ENCODE results near the gene LDAH.

The LDAH gene
- 13.0 to 16.5 (median 14.9) reads per million in 3 donors for total RNA-seq

DNA sequence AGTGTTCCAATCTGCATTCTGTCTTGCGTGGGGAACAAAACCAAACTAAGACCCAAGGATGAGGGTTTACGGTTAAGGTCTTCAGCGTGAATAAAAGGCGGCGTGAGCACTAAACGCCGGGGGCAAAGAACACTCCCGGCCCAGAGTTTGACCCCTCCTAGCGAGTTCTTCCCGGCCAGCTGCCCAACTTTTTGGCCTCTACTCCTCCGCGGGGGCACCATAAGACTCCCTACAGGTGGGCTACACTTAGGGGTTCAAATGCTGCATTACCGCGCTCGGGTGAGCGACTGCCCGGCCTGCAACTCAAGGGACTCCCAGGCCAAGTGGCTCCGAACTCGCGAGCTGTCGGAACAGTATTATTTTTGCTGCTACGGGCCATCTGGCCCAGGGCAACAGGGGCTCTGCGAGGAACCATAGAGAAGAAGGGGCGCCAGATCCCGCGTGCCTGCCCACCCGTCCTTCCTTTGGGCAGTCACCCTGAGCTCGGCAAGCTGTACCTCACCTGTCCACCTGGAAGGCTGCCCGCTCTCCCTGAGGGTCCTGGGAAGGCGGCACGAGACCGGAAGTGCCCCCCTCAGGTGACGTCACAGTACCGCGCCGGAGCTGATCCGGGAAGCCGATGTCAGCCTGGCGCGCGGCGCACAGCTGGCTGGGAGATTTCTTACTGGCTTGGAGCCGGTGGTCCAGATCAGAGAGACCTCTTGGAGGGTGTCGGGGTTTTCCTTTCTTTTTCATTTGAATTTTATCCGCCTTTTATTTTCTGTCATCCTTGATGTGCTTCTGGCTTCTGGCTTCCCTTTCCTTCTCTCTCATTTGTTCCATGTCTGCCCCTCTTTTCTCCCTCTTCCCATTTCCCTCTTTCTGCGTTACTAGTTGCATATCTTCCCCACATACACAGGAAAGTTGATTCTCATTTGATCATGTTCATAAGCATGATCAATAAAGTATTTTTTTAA lies at the start of gene LDAH:
Gene LDAH (minus strand): TSS at position 567 of the 956 bp plus-strand sequence. CDS start 21,638 bp downstream, outside the sequence.
- H3K9me3 ChIP-seq (ENCODE audit: control insufficient read depth, low read length) = no peaks in the 10 kb centered on the region
- H3K4me3 ChIP-seq (ENCODE audit: insufficient read depth, low read depth, low read length, poor library complexity, severe bottlenecking) = peak within 1 kb of the TSS; percentile 82
- H3K4me1 ChIP-seq (ENCODE audit: control insufficient read depth, insufficient read depth, low read length, poor library complexity, severe bottlenecking) = no peaks in the 10 kb centered on the region
- H3K27me3 ChIP-seq (replicated peaks; ENCODE audit: control insufficient read depth, insufficient read depth, low read length, poor library complexity, severe bottlenecking) = no peaks in the 10 kb centered on the region
- peak within 1 kb of the TSS; percentile 92 for H3K27ac ChIP-seq (ENCODE audit: insufficient read depth, low read length, poor library complexity, severe bottlenecking)
- no peaks in the 10 kb centered on the region for H3K36me3 ChIP-seq (ENCODE audit: control insufficient read depth, insufficient read depth, low read length)
- peak; percentile 65 to 73 (median 66) for DNase-seq

DNA sequence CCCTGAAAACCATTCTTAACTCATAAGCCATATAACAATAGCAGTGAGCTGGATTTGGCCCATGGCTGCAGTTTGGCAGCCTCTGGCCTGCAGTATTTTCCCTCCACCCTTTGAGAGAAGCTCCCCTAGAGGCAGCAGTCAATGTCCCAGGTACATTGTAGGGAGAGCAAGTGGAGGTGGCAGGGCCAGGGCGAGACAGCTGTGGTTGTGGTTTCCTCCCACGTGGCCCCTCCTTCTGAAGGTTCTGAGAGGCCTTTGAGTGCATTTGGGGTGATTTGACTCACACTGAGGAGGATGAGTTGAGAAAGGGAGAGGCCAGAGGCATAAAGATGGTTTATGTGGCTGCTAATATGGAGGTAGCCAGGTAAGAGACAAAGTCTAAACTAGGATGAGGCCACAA lies 45.5 kb upstream of the LDAH start:
- H3K36me3 ChIP-seq (ENCODE audit: control insufficient read depth, insufficient read depth, low read length) = no peaks in the 10 kb centered on the region
- no peak overlapping the region for H3K27ac ChIP-seq (ENCODE audit: insufficient read depth, low read length, poor library complexity, severe bottlenecking)
- no peaks in the 10 kb centered on the region for H3K9me3 ChIP-seq (ENCODE audit: control insufficient read depth, low read length)
- H3K4me1 ChIP-seq (ENCODE audit: control insufficient read depth, insufficient read depth, low read length, poor library complexity, severe bottlenecking) = no peaks in the 10 kb centered on the region
- no peak overlapping the region for H3K4me3 ChIP-seq (ENCODE audit: insufficient read depth, low read depth, low read length, poor library complexity, severe bottlenecking)
- no peaks in the 10 kb centered on the region for H3K27me3 ChIP-seq (replicated peaks; ENCODE audit: control insufficient read depth, insufficient read depth, low read length, poor library complexity, severe bottlenecking)
- DNase-seq = peak in 2 of 3 donors; percentile 10 to 25

DNA sequence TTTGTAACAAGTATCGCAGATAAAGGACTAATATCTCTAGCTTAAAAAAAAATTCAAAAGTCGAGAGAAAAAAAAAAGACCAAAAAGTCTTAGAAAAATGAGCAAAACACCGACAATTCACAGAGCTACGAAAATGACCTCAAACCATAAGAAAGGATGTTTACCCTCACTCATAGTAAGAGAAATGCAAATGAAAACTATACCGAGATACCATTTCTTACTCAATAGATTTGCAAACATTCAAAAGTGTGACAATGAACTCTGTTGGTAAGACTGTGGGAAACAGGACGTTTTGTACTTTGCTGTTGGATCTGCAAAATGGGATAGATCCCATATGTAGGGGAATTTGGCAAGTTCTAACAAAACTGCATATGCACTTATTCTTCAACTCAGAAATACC lies 39.9 kb upstream of the LDAH start:
- no peaks in the 10 kb centered on the region for H3K4me1 ChIP-seq (ENCODE audit: control insufficient read depth, insufficient read depth, low read length, poor library complexity, severe bottlenecking)
- DNase-seq = no peak
- H3K4me3 ChIP-seq (ENCODE audit: insufficient read depth, low read depth, low read length, poor library complexity, severe bottlenecking) = no peak overlapping the region
- H3K27me3 ChIP-seq (replicated peaks; ENCODE audit: control insufficient read depth, insufficient read depth, low read length, poor library complexity, severe bottlenecking) = peaks cover 2% of the 10 kb centered on the region
- no peak overlapping the region for H3K27ac ChIP-seq (ENCODE audit: insufficient read depth, low read length, poor library complexity, severe bottlenecking)
- no peaks in the 10 kb centered on the region for H3K9me3 ChIP-seq (ENCODE audit: control insufficient read depth, low read length)
- no peaks in the 10 kb centered on the region for H3K36me3 ChIP-seq (ENCODE audit: control insufficient read depth, insufficient read depth, low read length)

DNA sequence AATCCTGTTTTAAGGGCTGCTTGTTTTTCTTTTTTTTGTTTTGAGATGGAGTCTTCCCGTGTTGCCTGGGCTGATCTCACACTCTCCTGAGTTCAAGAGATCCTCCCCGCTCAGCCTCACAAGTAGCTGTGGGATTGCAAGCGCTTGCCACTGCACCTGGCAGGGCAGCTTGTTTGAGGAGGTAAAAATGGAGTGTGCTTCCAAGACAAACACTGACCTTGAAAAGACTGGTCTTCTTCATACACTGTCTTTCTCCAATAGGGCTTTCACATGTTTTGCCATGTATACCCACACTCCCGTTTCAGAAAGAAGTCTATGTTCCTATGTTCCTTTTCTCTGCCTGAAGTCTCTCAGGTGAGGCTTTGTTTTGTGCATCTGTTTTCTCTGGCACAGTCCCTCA lies 32.6 kb upstream of the LDAH start:
- no peaks in the 10 kb centered on the region for H3K4me1 ChIP-seq (ENCODE audit: control insufficient read depth, insufficient read depth, low read length, poor library complexity, severe bottlenecking)
- DNase-seq = no peak
- no peak overlapping the region for H3K4me3 ChIP-seq (ENCODE audit: insufficient read depth, low read depth, low read length, poor library complexity, severe bottlenecking)
- no peaks in the 10 kb centered on the region for H3K36me3 ChIP-seq (ENCODE audit: control insufficient read depth, insufficient read depth, low read length)
- H3K9me3 ChIP-seq (ENCODE audit: control insufficient read depth, low read length) = no peaks in the 10 kb centered on the region
- no peak overlapping the region for H3K27ac ChIP-seq (ENCODE audit: insufficient read depth, low read length, poor library complexity, severe bottlenecking)
- H3K27me3 ChIP-seq (replicated peaks; ENCODE audit: control insufficient read depth, insufficient read depth, low read length, poor library complexity, severe bottlenecking) = no peaks in the 10 kb centered on the region

DNA sequence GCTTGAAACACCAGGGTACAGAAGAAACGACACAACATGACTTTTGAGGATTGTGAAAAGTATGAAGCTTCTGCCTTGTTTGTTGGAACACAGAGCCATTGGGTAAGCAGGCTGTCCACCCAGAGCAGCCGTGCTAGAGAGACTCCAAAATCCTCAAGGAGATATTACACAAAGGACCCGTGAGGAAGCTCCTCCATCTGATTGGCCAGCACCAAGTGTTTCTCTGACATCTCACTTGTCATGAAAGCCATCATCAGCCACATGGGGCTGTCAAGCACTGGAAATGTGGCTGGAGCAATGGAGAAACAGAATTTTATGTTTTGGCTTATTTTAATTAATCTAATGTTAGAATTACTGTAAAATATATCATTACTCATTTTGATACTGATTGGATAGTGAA lies 29.8 kb upstream of the LDAH start:
- no peak overlapping the region for H3K27ac ChIP-seq (ENCODE audit: insufficient read depth, low read length, poor library complexity, severe bottlenecking)
- no peak overlapping the region for H3K4me3 ChIP-seq (ENCODE audit: insufficient read depth, low read depth, low read length, poor library complexity, severe bottlenecking)
- H3K9me3 ChIP-seq (ENCODE audit: control insufficient read depth, low read length) = no peaks in the 10 kb centered on the region
- no peak for DNase-seq
- H3K27me3 ChIP-seq (replicated peaks; ENCODE audit: control insufficient read depth, insufficient read depth, low read length, poor library complexity, severe bottlenecking) = no peaks in the 10 kb centered on the region
- no peaks in the 10 kb centered on the region for H3K36me3 ChIP-seq (ENCODE audit: control insufficient read depth, insufficient read depth, low read length)
- H3K4me1 ChIP-seq (ENCODE audit: control insufficient read depth, insufficient read depth, low read length, poor library complexity, severe bottlenecking) = no peaks in the 10 kb centered on the region

DNA sequence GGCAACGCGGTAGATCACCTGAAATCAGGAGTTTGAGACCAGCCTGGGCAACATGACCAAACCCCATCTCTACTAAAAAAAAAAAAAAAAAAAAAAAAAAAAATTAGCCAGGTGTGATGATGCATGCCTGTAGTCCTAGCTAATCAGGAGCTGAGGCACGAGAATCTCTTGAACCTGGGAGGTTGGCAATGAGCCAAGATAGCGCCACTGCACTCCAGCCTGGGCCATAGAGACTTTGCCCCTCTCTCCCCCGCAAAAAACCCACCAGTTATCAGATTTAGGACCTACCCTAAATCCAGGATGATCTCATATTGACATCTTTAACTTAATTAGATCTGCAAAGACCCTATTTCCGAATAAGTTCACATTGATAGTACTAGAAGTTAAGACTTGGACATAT lies 29.2 kb upstream of the LDAH start:
- DNase-seq = no peak
- no peaks in the 10 kb centered on the region for H3K9me3 ChIP-seq (ENCODE audit: control insufficient read depth, low read length)

DNA sequence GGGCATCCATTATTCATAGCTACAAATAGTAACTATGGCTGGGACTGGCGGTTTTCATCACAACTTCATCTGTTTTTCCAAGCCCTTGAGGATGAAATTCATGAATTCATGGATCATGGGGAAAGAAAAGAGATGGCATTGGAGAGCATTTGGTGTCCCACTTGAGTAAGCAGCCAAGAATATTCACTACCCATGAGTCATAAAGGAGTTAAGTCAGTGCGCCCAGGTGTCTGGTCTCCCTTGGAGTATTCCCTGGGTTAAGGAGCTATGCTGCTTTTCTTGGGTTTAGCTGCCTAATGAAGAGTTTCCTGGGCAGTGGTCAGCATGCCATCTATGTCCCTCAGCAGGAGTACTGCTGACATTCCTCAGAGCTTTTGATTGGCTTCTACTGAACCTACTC lies 21.3 kb upstream of the LDAH start:
- no peak for DNase-seq
- Histone ChIP-seq H3K4me3 (ENCODE audit: insufficient read depth, low read depth, low read length, poor library complexity, severe bottlenecking) (no peak overlapping the region), H3K27me3 (replicated peaks; ENCODE audit: control insufficient read depth, insufficient read depth, low read length, poor library complexity, severe bottlenecking) (no peaks in the 10 kb centered on the region), H3K36me3 (ENCODE audit: control insufficient read depth, insufficient read depth, low read length) (no peaks in the 10 kb centered on the region), H3K4me1 (ENCODE audit: control insufficient read depth, insufficient read depth, low read length, poor library complexity, severe bottlenecking) (no peaks in the 10 kb centered on the region), H3K27ac (ENCODE audit: insufficient read depth, low read length, poor library complexity, severe bottlenecking) (no peak overlapping the region), H3K9me3 (ENCODE audit: control insufficient read depth, low read length) (no peaks in the 10 kb centered on the region)

More for the DNA sequence above, 29.2 kb upstream of the LDAH start:
- Histone ChIP-seq H3K36me3 (ENCODE audit: control insufficient read depth, insufficient read depth, low read length) (no peaks in the 10 kb centered on the region), H3K27ac (ENCODE audit: insufficient read depth, low read length, poor library complexity, severe bottlenecking) (no peak overlapping the region), H3K4me1 (ENCODE audit: control insufficient read depth, insufficient read depth, low read length, poor library complexity, severe bottlenecking) (no peaks in the 10 kb centered on the region), H3K27me3 (replicated peaks; ENCODE audit: control insufficient read depth, insufficient read depth, low read length, poor library complexity, severe bottlenecking) (no peaks in the 10 kb centered on the region), H3K4me3 (ENCODE audit: insufficient read depth, low read depth, low read length, poor library complexity, severe bottlenecking) (no peak overlapping the region)

DNA sequence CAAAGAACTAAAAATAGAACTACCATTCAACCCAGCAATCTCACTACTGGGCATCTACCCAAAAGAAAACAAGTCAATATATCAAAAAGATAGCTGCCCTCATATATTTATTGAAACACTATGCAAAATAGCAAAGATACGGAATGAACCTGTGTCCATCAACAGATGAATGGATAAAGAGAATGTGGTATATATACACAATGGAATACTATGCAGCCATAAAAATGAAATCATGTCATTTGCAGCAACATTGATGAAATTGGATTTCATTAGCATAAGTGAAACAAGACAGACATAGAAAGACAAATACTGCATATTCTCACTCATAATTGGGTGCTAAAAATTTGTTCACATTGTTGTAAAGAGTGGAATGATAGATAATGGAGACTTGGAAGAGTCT lies 16.2 kb upstream of the LDAH start:
- Histone ChIP-seq H3K36me3 (ENCODE audit: control insufficient read depth, insufficient read depth, low read length) (no peaks in the 10 kb centered on the region), H3K4me3 (ENCODE audit: insufficient read depth, low read depth, low read length, poor library complexity, severe bottlenecking) (no peak overlapping the region), H3K9me3 (ENCODE audit: control insufficient read depth, low read length) (no peaks in the 10 kb centered on the region), H3K27ac (ENCODE audit: insufficient read depth, low read length, poor library complexity, severe bottlenecking) (no peak overlapping the region), H3K27me3 (replicated peaks; ENCODE audit: control insufficient read depth, insufficient read depth, low read length, poor library complexity, severe bottlenecking) (peaks cover 2% of the 10 kb centered on the region), H3K4me1 (ENCODE audit: control insufficient read depth, insufficient read depth, low read length, poor library complexity, severe bottlenecking) (no peaks in the 10 kb centered on the region)
- DNase-seq = no peak

DNA sequence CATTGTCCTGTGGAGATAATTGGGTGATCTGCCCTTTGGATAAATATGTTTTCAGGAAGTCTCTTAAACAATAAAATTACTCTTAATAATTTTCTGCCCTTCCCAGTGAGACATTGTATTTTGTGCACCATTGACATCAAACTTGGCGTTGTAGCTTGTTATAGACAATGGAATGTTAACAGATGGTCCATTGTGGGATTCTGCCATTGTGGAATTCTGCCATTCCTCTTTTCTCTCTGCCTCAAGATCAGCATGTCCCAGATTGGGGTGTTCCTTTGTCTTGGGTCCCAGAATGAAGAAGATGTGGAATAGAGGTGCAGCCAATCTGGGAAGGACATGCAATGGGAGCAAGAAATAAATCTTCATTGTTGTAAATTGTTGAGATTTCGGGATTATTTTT lies 15.1 kb upstream of the LDAH start:
- H3K4me1 ChIP-seq (ENCODE audit: control insufficient read depth, insufficient read depth, low read length, poor library complexity, severe bottlenecking) = no peaks in the 10 kb centered on the region
- H3K36me3 ChIP-seq (ENCODE audit: control insufficient read depth, insufficient read depth, low read length) = no peaks in the 10 kb centered on the region
- no peak for DNase-seq
- no peak overlapping the region for H3K27ac ChIP-seq (ENCODE audit: insufficient read depth, low read length, poor library complexity, severe bottlenecking)
- no peaks in the 10 kb centered on the region for H3K9me3 ChIP-seq (ENCODE audit: control insufficient read depth, low read length)
- H3K4me3 ChIP-seq (ENCODE audit: insufficient read depth, low read depth, low read length, poor library complexity, severe bottlenecking) = no peak overlapping the region
- H3K27me3 ChIP-seq (replicated peaks; ENCODE audit: control insufficient read depth, insufficient read depth, low read length, poor library complexity, severe bottlenecking) = peaks cover 2% of the 10 kb centered on the region

DNA sequence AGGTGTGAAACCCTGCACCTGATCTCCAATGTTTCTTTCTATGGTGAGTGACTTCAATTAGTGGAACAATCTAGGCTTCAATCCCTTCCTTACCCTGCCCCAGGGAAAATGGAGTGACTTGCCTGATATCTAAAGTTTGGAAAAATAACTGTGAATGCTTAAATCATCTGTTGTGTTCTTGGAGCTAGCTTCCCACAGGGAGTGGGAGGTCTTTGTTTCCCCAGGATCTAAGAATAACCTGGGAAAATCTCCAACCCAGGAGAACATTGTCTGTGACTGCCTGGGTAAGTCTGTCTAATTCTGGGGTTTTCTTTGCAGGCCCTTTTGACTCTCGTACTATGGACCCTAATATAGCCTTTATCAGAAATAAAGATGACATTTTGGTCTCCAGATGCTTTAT lies 13.6 kb upstream of the LDAH start:
- Histone ChIP-seq H3K36me3 (ENCODE audit: control insufficient read depth, insufficient read depth, low read length) (no peaks in the 10 kb centered on the region), H3K9me3 (ENCODE audit: control insufficient read depth, low read length) (no peaks in the 10 kb centered on the region), H3K27ac (ENCODE audit: insufficient read depth, low read length, poor library complexity, severe bottlenecking) (no peak overlapping the region), H3K4me1 (ENCODE audit: control insufficient read depth, insufficient read depth, low read length, poor library complexity, severe bottlenecking) (no peaks in the 10 kb centered on the region), H3K4me3 (ENCODE audit: insufficient read depth, low read depth, low read length, poor library complexity, severe bottlenecking) (no peak overlapping the region), H3K27me3 (replicated peaks; ENCODE audit: control insufficient read depth, insufficient read depth, low read length, poor library complexity, severe bottlenecking) (peaks cover 2% of the 10 kb centered on the region)
- DNase-seq = no peak

Data from effector memory CD4-positive, alpha-beta T cell (primary cell).